Fibroblast of lung (primary cell): ENCODE results near the gene MEPE. TPM values are rescaled to one million over a fixed set of nuclear protein-coding genes. Genes with fewer than 3 reads are reported as not detected.

Source experiments
- DNase-seq, 2 donors: peaks; one replicate each; pipeline versions ENCODE4 v3.0.0 to v3.0.0-alpha.2; 2010; ENCODE audit warnings: low read depth in 2 of 2
- H2AFZ ChIP-seq: 2 replicates; pipeline ENCODE4 v1.5.1; 2012; ENCODE audit warnings: low read length, control low read depth, inconsistent platforms
- H3K27ac ChIP-seq: 2 replicates; pipeline ENCODE4 v1.5.1; 2011; ENCODE audit warnings: low read length, control low read depth; ENCODE audit not compliant: insufficient read depth
- H3K27me3 ChIP-seq: 2 replicates; pipeline ENCODE4 v1.5.1; 2011; ENCODE audit warnings: mild to moderate bottlenecking, low read length; ENCODE audit not compliant: control insufficient read depth, insufficient read depth
- H3K36me3 ChIP-seq: 2 replicates; pipeline ENCODE4 v1.5.1; 2011; ENCODE audit warnings: low read length; ENCODE audit not compliant: control insufficient read depth, insufficient read depth
- H3K4me1 ChIP-seq: 2 replicates; pipeline ENCODE4 v1.5.1; 2011; ENCODE audit warnings: low read length; ENCODE audit not compliant: control insufficient read depth, insufficient read depth; ENCODE audit errors: extremely low read depth
- H3K4me2 ChIP-seq: 2 replicates; pipeline ENCODE4 v1.5.1; 2011; ENCODE audit warnings: low read length, control low read depth; ENCODE audit not compliant: insufficient read depth; ENCODE audit errors: extremely low read depth
- H3K4me3 ChIP-seq, 4 experiments: fragments of 200-600 bp in 1 of 4; sonication (generic) in 1 of 4; replicated peaks in 1 of 4; 2 replicates each; pipeline ENCODE4 v1.5.1; 2011 to 2016; ENCODE audit warnings: low read length in 4 of 4, low read depth in 3 of 4, mild to moderate bottlenecking in 3 of 4, control low read depth in 2 of 4, inconsistent platforms in 1 of 4, mixed read lengths in 1 of 4; ENCODE audit not compliant: insufficient read depth in 1 of 4; ENCODE audit errors: control extremely low read depth in 1 of 4
- H3K79me2 ChIP-seq: 2 replicates; pipeline ENCODE4 v1.5.1; 2012; ENCODE audit warnings: mild to moderate bottlenecking, low read length, inconsistent platforms; ENCODE audit not compliant: control insufficient read depth, insufficient read depth
- H3K9ac ChIP-seq: 2 replicates; pipeline ENCODE4 v1.5.1; 2011; ENCODE audit warnings: mild to moderate bottlenecking, low read length, control low read depth; ENCODE audit not compliant: insufficient read depth
- H3K9me3 ChIP-seq: 2 replicates; pipeline ENCODE4 v1.5.1; 2012; ENCODE audit warnings: low read depth, low read length; ENCODE audit not compliant: control insufficient read depth, insufficient read depth
- H4K20me1 ChIP-seq: 2 replicates; pipeline ENCODE4 v1.5.1; 2011; ENCODE audit warnings: low read length; ENCODE audit not compliant: control insufficient read depth, insufficient read depth; ENCODE audit errors: extremely low read depth
- EZH2 ChIP-seq: IDR thresholded peaks from 2 replicates; pipeline ENCODE4 v1.5.1; 2012; ENCODE audit warnings: low read length, control low read depth, mild to moderate bottlenecking; ENCODE audit errors: missing control alignments
- polyA plus RNA-seq, 2 donors: library from polyadenylated mRNA; depleted of rRNA in 1 of 2; stranded (reverse) in 1 of 2; unstranded in 1 of 2; fragments of >200 nt; gene quantifications; 2 replicates each; pipeline ENCODE4 v1.2.1, GENCODE V29; 2011 to 2012; ENCODE audit warnings: missing spikeins in 1 of 2
- total RNA-seq: library from RNA; depleted of rRNA; stranded (reverse); fragments of >200 nt; gene quantifications from 2 replicates; pipeline ENCODE4 v1.2.1, GENCODE V29; 2014
- TF ChIP-seq, protein P1 (sequence below), 2 donors: IDR thresholded peaks in 1 of 2; conservative IDR thresholded peaks in 1 of 2; 1 replicate in 1 of 2; 2 replicates in 1 of 2; pipeline ENCODE4 v1.5.1; 2011 to 2012; ENCODE audit warnings: low read length in 2 of 2, control low read depth in 1 of 2, inconsistent platforms in 1 of 2, low read depth in 1 of 2, mild to moderate bottlenecking in 1 of 2

Gene MEPE
- total and polyA plus RNA-seq, 2 donors (not counting 1 experiment from before 2014, with no cell fraction given), result not detected

- H3K9ac ChIP-seq, result no peak overlapping the region
- no peak overlapping the region for H3K4me3 ChIP-seq
- H3K4me1 ChIP-seq, result no peaks in the 10 kb centered on the region
- H3K9me3 ChIP-seq, result no peaks in the 10 kb centered on the region
- no peak for DNase-seq
- no peak overlapping the region for H3K27ac ChIP-seq
- no peak overlapping the region for H2AFZ ChIP-seq
- H3K4me2 ChIP-seq, result no peak overlapping the region
- no peaks in the 10 kb centered on the region for H3K36me3 ChIP-seq
- H3K27me3 ChIP-seq, result no peaks in the 10 kb centered on the region
- TF ChIP-seq, protein P1, sequence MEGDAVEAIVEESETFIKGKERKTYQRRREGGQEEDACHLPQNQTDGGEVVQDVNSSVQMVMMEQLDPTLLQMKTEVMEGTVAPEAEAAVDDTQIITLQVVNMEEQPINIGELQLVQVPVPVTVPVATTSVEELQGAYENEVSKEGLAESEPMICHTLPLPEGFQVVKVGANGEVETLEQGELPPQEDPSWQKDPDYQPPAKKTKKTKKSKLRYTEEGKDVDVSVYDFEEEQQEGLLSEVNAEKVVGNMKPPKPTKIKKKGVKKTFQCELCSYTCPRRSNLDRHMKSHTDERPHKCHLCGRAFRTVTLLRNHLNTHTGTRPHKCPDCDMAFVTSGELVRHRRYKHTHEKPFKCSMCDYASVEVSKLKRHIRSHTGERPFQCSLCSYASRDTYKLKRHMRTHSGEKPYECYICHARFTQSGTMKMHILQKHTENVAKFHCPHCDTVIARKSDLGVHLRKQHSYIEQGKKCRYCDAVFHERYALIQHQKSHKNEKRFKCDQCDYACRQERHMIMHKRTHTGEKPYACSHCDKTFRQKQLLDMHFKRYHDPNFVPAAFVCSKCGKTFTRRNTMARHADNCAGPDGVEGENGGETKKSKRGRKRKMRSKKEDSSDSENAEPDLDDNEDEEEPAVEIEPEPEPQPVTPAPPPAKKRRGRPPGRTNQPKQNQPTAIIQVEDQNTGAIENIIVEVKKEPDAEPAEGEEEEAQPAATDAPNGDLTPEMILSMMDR (conservative IDR thresholded peaks at IDR 0.05 in 1 of 2, IDR thresholded peaks at IDR 0.05 in 1 of 2; ENCODE audit: low read depth in 1 of 2, low read length in 2 of 2), result no peak
- no peak for TF ChIP-seq EZH2
- H3K79me2 ChIP-seq, result no peaks in the 10 kb centered on the region
- no peaks in the 10 kb centered on the region for H4K20me1 ChIP-seq
Measured at GRCh38 chr4:87846226-87846625, 13.5 kb downstream of the MEPE start.

- H3K4me2 ChIP-seq, result peak overlapping the region; percentile 54
- TF ChIP-seq, protein P1 (conservative IDR thresholded peaks at IDR 0.05 in 1 of 2, IDR thresholded peaks at IDR 0.05 in 1 of 2; ENCODE audit: low read depth in 1 of 2, low read length in 2 of 2), result peak; percentile 61 to 71
- no peak for TF ChIP-seq EZH2
- DNase-seq, result peak; percentile 59 to 74
Measured at GRCh38 chr4:87848622-87849351, 16.0 kb downstream of the MEPE start.

DNA sequence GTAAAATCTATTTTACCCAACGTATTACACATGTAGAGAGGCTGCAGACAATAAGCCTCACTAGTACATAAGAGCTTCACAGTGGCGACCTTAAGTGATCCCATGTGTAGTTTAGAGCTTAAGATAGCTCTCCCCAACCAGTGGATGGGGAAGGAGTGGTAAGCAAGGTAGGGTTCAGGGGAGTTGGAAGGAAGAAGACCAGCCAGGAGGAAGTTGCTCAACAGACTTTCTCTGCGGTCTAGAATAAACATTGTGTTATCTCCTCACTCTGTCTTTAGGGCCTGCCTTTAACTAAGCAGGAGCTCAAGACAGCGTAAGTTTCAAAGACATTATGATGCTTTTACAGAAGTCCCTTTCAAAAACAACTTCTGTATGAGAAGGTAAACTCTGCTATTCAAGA lies 16.8 kb downstream of the MEPE start:
- Histone ChIP-seq H3K9ac (no peak overlapping the region), H3K27ac (no peak overlapping the region), H2AFZ (peak overlapping the region; percentile 12), H4K20me1 (no peaks in the 10 kb centered on the region), H3K27me3 (no peaks in the 10 kb centered on the region), H3K79me2 (no peaks in the 10 kb centered on the region), H3K4me3 (no peak overlapping the region), H3K4me2 (no peak overlapping the region), H3K9me3 (no peaks in the 10 kb centered on the region), H3K36me3 (no peaks in the 10 kb centered on the region), H3K4me1 (no peaks in the 10 kb centered on the region)
- DNase-seq, result peak; percentile 17 to 48
- TF ChIP-seq, protein P1 (conservative IDR thresholded peaks at IDR 0.05 in 1 of 2, IDR thresholded peaks at IDR 0.05 in 1 of 2; ENCODE audit: low read depth in 1 of 2, low read length in 2 of 2), result no peak
- TF ChIP-seq EZH2, result no peak

More at GRCh38 chr4:87848622-87849351, 16.0 kb downstream of the MEPE start:
- Histone ChIP-seq H3K36me3 (no peaks in the 10 kb centered on the region), H3K9ac (no peak overlapping the region), H2AFZ (peak overlapping the region; percentile 73), H3K9me3 (no peaks in the 10 kb centered on the region), H3K27me3 (no peaks in the 10 kb centered on the region), H3K4me3 (peak overlapping the region in 2 of 4 experiments; percentile 23 to 34), H3K4me1 (no peaks in the 10 kb centered on the region), H4K20me1 (no peaks in the 10 kb centered on the region), H3K27ac (no peak overlapping the region), H3K79me2 (no peaks in the 10 kb centered on the region)
